Esophagus squamous epithelium (tissue), 5 donors: ENCODE measurements around the gene THRAP3. TPM values are rescaled to one million over a fixed set of nuclear protein-coding genes. Genes with fewer than 3 reads are reported as not detected.

Experiments
- DNase-seq: peaks from one replicate; lab custom pipeline; 2025; lab: John Stamatoyannopoulos, UW
- H3K27ac ChIP-seq, 4 donors: fragments of 200-600 bp; sonication (generic); one replicate each; pipeline ENCODE4 v1.5.1; 2016 to 2019; ENCODE audit warnings: mild to moderate bottlenecking in 1 of 4
- H3K27me3 ChIP-seq, 4 donors: fragments of 200-600 bp; sonication (generic); 1 replicate in 3 of 4; 2 replicates in 1 of 4; pipeline versions ENCODE4 v1.5.1 to v1.6.0; 2017 to 2021; ENCODE audit warnings: antibody characterized with exemption in 1 of 4
- H3K36me3 ChIP-seq, 3 donors: fragments of 200-600 bp; sonication (generic); one replicate each; pipeline ENCODE4 v1.5.1; 2016 to 2019
- H3K4me1 ChIP-seq, 3 donors: fragments of 200-600 bp; sonication (generic); one replicate each; pipeline ENCODE4 v1.5.1; 2017 to 2019
- H3K4me3 ChIP-seq, 4 donors: fragments of 200-600 bp; sonication (generic); 1 replicate in 3 of 4; 2 replicates in 1 of 4; pipeline ENCODE4 v1.5.1; 2016 to 2019; ENCODE audit warnings: mild to moderate bottlenecking in 2 of 4, moderate library complexity in 1 of 4
- H3K9me3 ChIP-seq, 3 donors: fragments of 200-600 bp; sonication (generic); one replicate each; pipeline ENCODE4 v1.5.1; 2016 to 2019
- POLR2A ChIP-seq, 4 donors: fragments of 450-650 bp; IDR thresholded peaks; one replicate each; pipeline ENCODE4 v1.6.1; 2017; ENCODE audit warnings: antibody characterized with exemption in 4 of 4, mild to moderate bottlenecking in 4 of 4, moderate library complexity in 3 of 4
- WGBS, 2 donors: methylation state at CpG; one replicate each; pipeline ENCODE4 v1.1.5; 2018; 5-methylcytosine and 5-hydroxymethylcytosine counted together
- intact Hi-C: fragments of 100-400 bp; cut with DNase I; formaldehyde crosslinking; loops from one replicate; pipeline ENCODE4 v1.15.0; 2022
- total RNA-seq, 4 donors: library from RNA; depleted of rRNA; stranded (reverse); fragments of >200 nt; gene quantifications; one replicate each; pipeline ENCODE4 v1.1.0, GENCODE V29; 2016
- TF ChIP-seq, protein P1 (sequence below), 6 experiments: fragments of 450-650 bp in 4 of 6; fragments of 200-600 bp in 2 of 6; sonication (generic) in 2 of 6; IDR thresholded peaks; one replicate each; pipeline ENCODE4 v1.5.1; 2016 to 2019; ENCODE audit warnings: antibody characterized with exemption in 6 of 6, mild to moderate bottlenecking in 4 of 6, moderate library complexity in 4 of 6
- donor health status: DM: yes; HTN: yes; CAD: no.

Gene THRAP3
- total RNA-seq, 4 donors from 2014 or later, result 56.5 to 83.5 (median 73.6) TPM

DNA sequence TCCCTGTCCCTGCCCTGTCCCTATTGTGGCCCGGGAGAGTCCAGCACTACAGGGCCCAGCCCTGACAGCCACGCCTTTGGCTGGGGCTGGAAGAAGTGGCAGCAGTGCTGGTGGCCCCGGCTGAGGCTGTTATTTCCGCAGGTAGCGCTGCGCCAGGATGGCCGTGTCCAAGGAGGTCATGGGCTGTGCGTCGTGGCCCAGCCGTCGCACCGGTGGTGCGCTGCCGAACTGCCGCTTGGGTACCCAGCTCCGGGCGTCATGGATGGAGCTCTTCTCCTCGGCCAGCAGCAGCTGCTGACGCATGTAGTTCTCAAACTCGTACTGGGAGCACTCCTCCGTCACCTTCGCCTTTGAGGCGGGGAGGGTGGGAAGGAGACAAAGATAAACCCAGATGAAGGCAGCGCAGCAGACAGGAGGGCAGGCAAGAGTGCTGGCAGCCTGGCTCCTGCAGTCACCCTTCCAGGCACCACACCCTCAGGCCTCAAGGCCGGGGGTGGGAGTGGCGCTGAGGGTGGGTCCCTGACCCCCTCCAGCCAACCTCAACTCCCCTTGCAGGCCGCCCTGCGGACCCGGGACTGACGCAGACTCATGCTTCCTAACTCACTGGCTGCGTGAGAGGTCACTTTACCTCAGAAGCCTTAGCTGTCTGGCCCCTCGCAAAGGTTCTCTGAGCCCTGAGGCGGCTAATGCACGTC, 117.5 kb downstream of the THRAP3 start:
- H3K9me3 ChIP-seq, result no peaks in the 10 kb centered on the region
- no peak for TF ChIP-seq POLR2A (IDR thresholded peaks at IDR 0.05)
- TF ChIP-seq, protein P1, sequence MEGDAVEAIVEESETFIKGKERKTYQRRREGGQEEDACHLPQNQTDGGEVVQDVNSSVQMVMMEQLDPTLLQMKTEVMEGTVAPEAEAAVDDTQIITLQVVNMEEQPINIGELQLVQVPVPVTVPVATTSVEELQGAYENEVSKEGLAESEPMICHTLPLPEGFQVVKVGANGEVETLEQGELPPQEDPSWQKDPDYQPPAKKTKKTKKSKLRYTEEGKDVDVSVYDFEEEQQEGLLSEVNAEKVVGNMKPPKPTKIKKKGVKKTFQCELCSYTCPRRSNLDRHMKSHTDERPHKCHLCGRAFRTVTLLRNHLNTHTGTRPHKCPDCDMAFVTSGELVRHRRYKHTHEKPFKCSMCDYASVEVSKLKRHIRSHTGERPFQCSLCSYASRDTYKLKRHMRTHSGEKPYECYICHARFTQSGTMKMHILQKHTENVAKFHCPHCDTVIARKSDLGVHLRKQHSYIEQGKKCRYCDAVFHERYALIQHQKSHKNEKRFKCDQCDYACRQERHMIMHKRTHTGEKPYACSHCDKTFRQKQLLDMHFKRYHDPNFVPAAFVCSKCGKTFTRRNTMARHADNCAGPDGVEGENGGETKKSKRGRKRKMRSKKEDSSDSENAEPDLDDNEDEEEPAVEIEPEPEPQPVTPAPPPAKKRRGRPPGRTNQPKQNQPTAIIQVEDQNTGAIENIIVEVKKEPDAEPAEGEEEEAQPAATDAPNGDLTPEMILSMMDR (IDR thresholded peaks at IDR 0.05), result no peak
- peaks cover 11 to 76% (median 25%) of the 10 kb centered on the region in 3 donors for H3K36me3 ChIP-seq
- H3K4me3 ChIP-seq, result no peak overlapping the region
- no peaks in the 10 kb centered on the region for H3K27me3 ChIP-seq
- H3K4me1 ChIP-seq, result peaks cover 3 to 21% (median 18%) of the 10 kb centered on the region in 3 donors
- intact Hi-C loops, result loop anchor here (5.0 kb wide), 1 partner anchor 81 kb away; no protein-coding TSS in a partner anchor
- WGBS, 2 donors, result 87 to 92% methylated on average over 10 to 12 of the region's 34 CpGs
- no peak overlapping the region for H3K27ac ChIP-seq
- DNase-seq, result no peak

DNA sequence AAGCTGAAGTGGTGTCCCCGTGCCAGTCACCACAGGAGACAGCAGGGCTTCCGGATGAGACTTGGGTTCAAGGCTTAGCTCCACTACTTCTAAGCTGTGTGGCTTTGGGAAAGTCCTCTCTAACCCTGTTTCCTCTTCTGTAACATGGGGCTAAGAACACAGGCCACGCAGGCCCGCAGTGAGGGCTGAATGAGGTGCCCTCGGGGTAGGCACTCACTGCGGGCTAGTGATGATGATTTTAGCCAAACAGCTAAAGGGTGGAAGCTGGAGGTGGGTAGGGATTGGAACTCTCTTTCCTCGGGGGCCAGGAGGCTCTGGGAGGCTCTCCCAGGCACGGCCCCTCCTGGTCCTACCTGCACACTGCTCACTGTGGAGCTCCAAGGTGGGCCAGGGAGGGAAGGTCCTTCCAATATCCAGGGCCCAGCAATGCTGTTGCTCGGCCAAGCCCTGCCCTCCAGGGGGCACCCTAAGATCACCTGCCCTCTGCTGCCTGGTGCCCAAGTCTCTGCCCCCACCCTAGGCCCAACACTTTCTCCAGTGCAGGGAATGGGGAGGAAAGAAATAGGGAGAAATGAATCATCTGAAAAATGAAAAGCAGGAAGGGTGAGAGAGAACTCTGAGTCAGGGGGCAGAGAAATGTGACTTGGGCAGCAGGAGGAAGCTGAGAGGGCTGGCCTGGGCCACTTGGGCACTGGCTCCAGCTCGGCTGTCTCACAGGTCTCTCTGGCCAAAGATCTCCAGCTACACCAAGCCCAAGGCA, 118.4 kb downstream of the THRAP3 start:
- Histone ChIP-seq H3K4me3 (no peak overlapping the region), H3K9me3 (no peaks in the 10 kb centered on the region), H3K36me3 (peaks cover 16 to 85% (median 34%) of the 10 kb centered on the region in 3 donors), H3K27ac (peak overlapping the region; percentile 5 to 75 (median 48)), H3K27me3 (no peaks in the 10 kb centered on the region), H3K4me1 (peaks cover 3 to 21% (median 18%) of the 10 kb centered on the region in 3 donors)
- DNase-seq, result no peak
- 57 to 69% methylated on average over 3 to 6 of the region's 10 CpGs for WGBS, 2 donors
- no peak for TF ChIP-seq POLR2A (IDR thresholded peaks at IDR 0.05)
- TF ChIP-seq, protein P1 (IDR thresholded peaks at IDR 0.05), result peak; percentile 54 to 70 (median 58)
- intact Hi-C loops, result loop anchor here (5.0 kb wide), 1 partner anchor 80 kb away; no protein-coding TSS in a partner anchor

- no peaks in the 10 kb centered on the region for H3K9me3 ChIP-seq
- peak overlapping the region; percentile 5 to 75 (median 48) for H3K27ac ChIP-seq
- peaks cover 5 to 24% (median 12%) of the 10 kb centered on the region in 3 donors for H3K4me1 ChIP-seq
- no peaks in the 10 kb centered on the region for H3K27me3 ChIP-seq
- WGBS, 2 donors, result 80 to 90% methylated on average over 2 to 9 of the region's 24 CpGs
- H3K36me3 ChIP-seq, result peaks cover 23 to 97% (median 44%) of the 10 kb centered on the region in 3 donors
- intact Hi-C loops, result loop anchor here (5.0 kb wide), 1 partner anchor 78 kb away; no protein-coding TSS in a partner anchor
- TF ChIP-seq, protein P1 (IDR thresholded peaks at IDR 0.05), result no peak
- TF ChIP-seq POLR2A (IDR thresholded peaks at IDR 0.05), result no peak
- no peak overlapping the region for H3K4me3 ChIP-seq
- DNase-seq, result no peak
Measured at GRCh38 chr1:36343651-36344394, 119.6 kb downstream of the THRAP3 start.

DNA sequence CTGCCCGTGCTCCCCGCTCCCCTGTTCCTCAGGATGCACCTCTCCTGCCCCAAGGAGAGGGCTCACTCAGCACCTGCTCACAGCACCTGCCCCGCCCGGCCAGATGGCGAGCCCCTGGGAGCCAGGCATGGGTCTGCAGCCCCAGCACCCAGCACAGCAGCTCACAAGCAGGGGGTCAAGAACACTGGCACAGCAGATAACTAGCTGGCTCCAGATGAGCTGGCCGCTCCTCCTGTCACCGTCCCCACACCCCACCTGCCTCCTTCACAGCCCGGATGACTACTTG, 120.1 kb downstream of the THRAP3 start:
- Histone ChIP-seq H3K36me3 (peaks cover 23 to 100% (median 46%) of the 10 kb centered on the region in 3 donors), H3K4me1 (peaks cover 8 to 24% (median 10%) of the 10 kb centered on the region in 3 donors), H3K4me3 (no peak overlapping the region), H3K27me3 (no peaks in the 10 kb centered on the region), H3K9me3 (no peaks in the 10 kb centered on the region), H3K27ac (no peak overlapping the region)
- no peak for TF ChIP-seq POLR2A (IDR thresholded peaks at IDR 0.05)
- TF ChIP-seq, protein P1 (IDR thresholded peaks at IDR 0.05), result no peak
- DNase-seq, result no peak
- 92 to 96% methylated on average over 3 to 4 of the region's 8 CpGs for WGBS, 2 donors
- intact Hi-C loops, result loop anchor here (5.0 kb wide), 1 partner anchor 78 kb away; no protein-coding TSS in a partner anchor
